T follicular helper cell (primary cell): ENCODE data around the gene CASK.

Experiments used
- DNase-seq: peaks from one replicate; pipeline ENCODE4 v3.0.0-alpha.2; 2020; ENCODE audit warnings: low read depth

CASK gene

GRCh38 chrX:41913476-41913875, 9.9 kb downstream of the CASK start:
- no peak for DNase-seq

- DNase-seq, result no peak
These were observed 10.4 kb downstream of the CASK start for GRCh38 chrX:41912923-41913322.

DNA sequence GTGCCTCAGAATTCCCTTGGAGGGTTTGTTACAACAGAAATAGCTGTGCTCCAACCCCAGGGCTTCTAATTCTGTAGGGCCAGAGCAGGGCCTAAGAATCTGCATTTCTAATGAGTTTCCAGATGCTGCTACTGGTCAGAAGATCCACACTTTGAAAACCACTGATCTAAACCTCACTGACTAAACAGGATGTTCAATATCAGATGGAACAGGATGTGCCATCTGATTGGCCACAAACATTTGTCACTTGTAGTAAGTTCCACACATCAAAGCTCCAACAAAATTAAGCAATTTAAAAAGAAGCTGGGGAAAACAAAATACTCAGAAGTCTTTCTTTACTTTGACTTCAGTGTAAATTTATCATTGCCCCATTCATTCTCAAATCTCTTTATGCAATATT, 14.3 kb downstream of the CASK start:
- DNase-seq, result no peak

DNA sequence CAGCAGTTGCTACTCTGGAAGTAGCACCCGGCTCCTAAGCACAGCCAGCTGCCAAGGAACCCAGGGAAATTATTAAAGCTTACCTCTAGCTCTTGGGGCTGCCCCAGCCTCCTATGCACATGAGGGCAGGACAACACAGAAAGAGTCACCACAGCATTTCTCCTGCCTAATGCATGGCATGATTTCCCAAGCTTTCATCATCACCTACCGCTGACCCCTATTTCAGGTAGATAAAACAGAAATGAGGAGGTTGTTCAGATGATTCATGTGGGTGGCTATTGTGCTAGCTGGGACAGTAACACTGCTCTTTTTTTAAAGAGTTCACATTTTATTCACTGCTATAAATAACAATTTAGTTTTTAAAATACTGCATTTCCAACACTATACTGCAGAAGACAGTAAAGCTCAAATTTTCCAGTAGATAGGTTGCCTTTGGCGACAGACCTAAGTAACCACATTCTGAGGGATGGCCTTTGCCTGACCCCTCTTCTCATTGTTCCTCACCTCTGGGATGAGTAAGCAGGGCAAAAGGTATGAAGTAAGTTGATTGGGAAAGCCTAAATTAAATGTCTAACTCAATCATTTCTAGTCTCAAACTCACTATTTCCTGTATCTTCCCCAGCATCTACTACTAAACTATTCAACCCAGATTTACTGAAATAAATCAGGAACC, 16.7 kb downstream of the CASK start:
- DNase-seq, result no peak

- DNase-seq, result no peak
These were observed 19.8 kb downstream of the CASK start for GRCh38 chrX:41903544-41903943.

DNA sequence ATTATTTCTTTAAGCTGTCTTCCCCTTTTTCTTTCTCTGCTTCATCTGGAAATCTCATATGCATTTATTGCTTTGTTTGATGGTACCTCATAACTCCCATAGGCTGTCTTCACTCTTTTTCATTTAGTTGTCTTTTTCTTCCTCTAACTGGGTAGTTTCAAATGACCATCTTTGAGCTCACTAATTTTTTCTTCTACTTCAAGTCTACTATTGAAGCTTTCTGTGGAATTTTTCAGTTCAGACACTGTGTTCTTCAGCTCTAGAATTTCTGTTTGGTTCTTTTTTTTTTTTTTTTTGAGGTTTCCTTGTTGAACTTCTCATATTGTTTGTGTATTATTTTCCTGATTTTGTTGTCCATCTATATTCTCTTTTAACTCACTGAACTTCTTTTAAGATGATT, 23.0 kb downstream of the CASK start:
- no peak for DNase-seq

- no peak for DNase-seq
These were observed 27.5 kb downstream of the CASK start for GRCh38 chrX:41895826-41896225.

- no peak for DNase-seq
These were observed 33.3 kb downstream of the CASK start for GRCh38 chrX:41890026-41890423.

GRCh38 chrX:41889317-41890025, 33.9 kb downstream of the CASK start:
- no peak for DNase-seq

DNA sequence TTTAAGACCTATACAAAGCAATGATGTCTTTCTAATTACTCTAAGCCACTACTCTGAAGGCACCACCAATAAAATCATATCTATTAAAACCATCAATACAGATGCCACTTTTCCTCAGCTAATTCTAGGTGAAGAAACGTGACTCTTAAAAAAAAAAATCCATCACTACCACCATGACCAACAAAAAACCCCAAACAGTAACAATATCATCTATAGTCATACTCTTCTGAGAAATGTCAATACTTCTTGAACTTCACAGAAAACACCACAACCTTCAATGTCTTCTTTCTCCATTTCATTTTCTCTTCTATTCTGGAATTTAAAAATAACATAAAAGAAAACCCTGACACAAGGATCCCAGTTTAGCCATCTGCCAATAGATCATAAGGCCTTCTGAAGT, 35.7 kb downstream of the CASK start:
- DNase-seq, result no peak

DNA sequence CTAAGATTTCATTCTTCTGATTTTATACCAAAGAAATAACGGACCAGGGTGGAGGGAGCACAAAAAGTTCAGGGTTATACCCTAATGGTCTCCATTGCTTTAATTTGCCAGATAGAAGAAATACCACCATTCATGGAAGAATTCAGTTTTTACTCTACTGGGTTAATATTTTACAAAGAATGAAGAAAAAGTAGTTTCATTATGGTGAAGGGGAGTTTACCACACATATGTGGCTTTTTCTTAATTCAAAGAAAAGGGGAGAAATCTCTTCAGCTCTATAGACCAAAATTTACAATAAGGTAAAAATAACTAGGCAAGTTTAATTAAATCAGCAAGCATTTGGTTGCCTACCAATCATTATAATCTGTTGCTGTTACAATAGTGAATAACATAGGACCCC, 37.6 kb downstream of the CASK start:
- no peak for DNase-seq

- DNase-seq, result no peak
These were observed 42.2 kb downstream of the CASK start for GRCh38 chrX:41881166-41881565.

GRCh38 chrX:41877167-41877566, 46.2 kb downstream of the CASK start:
- DNase-seq, result no peak

DNA sequence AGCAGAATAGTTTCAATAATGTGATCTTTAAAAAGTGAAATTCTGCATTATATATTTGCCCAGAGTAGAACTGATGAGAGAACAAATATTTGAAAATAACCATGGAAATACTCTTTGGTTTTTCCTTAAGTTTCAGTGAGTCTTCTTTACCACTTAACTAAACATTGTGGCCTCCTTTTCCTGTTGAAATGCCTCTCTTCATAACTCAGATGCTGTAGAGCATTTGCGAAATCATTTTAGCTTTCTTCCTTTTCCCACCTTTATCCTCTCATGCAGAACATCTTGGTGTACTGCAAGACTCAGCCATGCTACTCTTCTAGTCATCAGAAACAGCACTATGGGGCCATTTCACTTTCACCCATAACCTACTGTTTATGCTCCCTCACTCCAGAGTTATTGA, 48.2 kb downstream of the CASK start:
- DNase-seq, result no peak

DNA sequence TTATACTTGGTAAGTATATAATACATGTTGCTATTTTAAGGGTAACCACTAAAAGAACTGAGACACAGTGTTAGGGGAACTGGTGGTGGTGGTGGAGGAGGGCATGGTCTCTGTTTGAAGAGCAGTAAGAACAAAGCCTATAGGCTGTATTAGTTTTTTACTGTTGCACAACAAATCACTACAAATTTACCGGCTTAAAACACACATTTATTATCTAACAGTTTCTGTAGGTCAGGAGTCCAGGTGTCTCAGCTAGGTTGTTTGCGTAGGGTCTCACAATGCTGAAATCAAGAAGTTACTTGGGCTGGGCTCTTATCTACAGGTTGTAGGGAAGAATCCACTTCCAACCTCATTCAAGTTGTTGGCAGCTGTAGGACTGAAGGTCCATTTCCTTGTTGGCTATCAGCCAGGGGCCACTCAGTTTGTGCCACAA, 52.6 kb downstream of the CASK start:
- DNase-seq, result no peak

DNA sequence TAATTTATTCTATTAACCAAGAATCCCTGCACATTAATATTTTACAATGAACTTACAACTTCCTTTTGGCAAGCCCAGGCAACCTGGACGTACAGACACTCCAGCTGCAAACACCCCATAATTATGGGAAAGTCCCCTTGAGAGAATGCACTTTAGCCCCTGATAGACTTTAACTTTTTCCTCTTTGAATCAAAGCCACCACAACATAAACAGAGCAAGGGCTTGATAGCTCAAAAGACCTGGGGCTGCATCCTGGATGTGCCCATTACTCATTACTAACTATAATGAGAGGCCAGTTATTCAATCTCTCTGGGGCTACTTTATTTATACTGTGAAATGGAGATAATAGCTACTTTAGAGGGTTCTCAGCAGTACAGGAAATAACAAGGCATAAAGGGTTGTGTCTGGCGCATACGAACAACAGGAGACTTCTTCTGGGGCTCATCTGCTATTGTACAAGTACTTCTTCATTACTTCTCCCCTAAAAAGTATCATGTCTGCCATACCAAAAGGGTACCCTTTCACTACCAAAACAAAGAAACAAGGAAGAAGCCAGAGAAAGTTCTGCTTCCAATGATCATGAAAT, 54.9 kb downstream of the CASK start:
- DNase-seq, result no peak

DNA sequence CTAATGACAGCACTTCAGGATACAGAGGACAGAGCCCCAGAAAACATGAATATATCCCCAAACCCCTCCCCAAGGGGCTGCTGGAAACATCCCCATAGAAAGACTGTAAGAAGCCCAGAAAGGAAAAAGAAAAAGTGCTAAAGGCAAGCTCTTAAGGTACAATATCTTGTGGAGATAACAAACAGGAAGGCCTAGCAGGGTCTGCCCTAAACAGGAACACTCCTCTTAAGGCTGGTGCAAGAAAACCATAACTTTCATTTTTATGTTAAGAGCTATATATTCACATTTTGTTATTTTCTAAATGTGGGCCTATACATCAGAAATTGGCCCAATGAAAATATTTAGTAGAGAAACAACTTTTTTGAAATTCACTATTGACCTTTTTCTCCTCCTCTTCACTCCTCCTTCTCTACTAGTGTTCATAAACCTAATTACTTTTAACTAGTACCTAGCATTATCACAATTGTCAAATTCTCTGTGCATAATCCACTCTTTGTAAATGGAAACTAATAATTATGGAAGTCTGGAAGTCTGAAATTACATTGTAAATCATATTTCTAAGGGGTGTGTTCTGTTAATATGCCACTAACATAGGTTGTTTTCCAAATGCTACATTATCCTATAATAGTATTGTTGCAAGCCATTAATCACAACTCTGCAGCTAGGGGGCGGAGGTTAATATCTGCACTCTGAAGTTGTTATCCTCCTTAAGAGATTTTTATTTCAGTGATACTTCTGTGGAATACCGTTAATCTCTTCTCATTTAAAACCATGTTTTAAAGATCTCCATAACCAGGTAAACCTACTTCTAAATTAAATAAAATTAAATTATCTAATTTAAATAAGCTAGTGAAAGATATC, 59.8 kb downstream of the CASK start:
- no peak for DNase-seq

GRCh38 chrX:41862562-41863184, 60.7 kb downstream of the CASK start:
- DNase-seq, result no peak

GRCh38 chrX:41858161-41858775, 65.1 kb downstream of the CASK start:
- no peak for DNase-seq

GRCh38 chrX:41857670-41858069, 65.7 kb downstream of the CASK start:
- no peak for DNase-seq

DNA sequence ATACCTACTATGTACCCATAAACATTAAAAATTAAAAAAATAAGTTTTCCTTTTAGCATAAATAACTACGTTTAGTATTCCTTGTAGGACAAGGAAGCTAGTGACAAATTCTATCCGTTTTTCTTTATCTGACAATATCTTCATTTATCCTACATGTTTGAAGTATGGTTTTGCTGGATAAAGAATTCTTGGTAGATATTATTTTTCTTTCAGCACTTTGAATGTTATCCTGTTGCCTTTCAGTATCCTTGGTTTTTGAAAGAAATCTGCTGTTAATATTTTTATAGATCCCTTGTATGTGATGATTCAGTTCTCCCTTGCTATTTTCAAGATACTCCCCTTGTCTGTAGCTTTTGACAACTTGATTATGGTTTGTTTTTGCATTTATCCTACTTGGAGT, 76.6 kb downstream of the CASK start:
- no peak for DNase-seq
